ENCODE data around the gene OPALIN. TPM values are rescaled to one million over a fixed set of nuclear protein-coding genes. Genes with fewer than 3 reads are reported as not detected.

OPALIN gene
- total and polyA plus RNA-seq, 9 of the 15 experiments (the other 6 are each of a cell fraction or from before 2014, with no cell fraction given) = not detected

GRCh38 chr10:96311180-96311715 is 47.6 kb downstream of the OPALIN start:
- Histone ChIP-seq H3K4me1 (replicated peaks in 1 of 2; ENCODE audit: control insufficient read depth in 2 of 2, insufficient read depth in 2 of 2, low read length in 2 of 2) (no peaks in the 10 kb centered on the region), H3K9me1 (ENCODE audit: control insufficient read depth, insufficient read depth, low read length) (no peaks in the 10 kb centered on the region), H3K27me3 (ENCODE audit: control insufficient read depth in 2 of 2, insufficient read depth in 2 of 2, low read length in 2 of 2) (peaks cover 0 to 5% of the 10 kb centered on the region in 2 experiments; a peak in 3 of 5 replicates), H4K20me1 (replicated peaks; ENCODE audit: control insufficient read depth, insufficient read depth, low read length) (no peaks in the 10 kb centered on the region), H3K27ac (ENCODE audit: extremely low read depth, low read depth, low read length) (no peak overlapping the region), H3K36me3 (ENCODE audit: control insufficient read depth, insufficient read depth, low read length) (no peaks in the 10 kb centered on the region), H3K9ac (ENCODE audit: insufficient read depth in 1 of 2, low read depth in 2 of 2, low read length in 2 of 2) (no peak overlapping the region), H3K9me3 (replicated peaks; ENCODE audit: control insufficient read depth, insufficient read depth, low read depth, low read length) (no peaks in the 10 kb centered on the region), H3K79me2 (ENCODE audit: control insufficient read depth, insufficient read depth, low read length) (no peaks in the 10 kb centered on the region), H3K4me3 (no peak overlapping the region), H2AFZ (ENCODE audit: low read depth, low read length) (no peak overlapping the region), H3K4me2 (ENCODE audit: insufficient read depth, low read length) (no peak overlapping the region)
- FAIRE-seq (no peak), DNase-seq (ENCODE audit: extremely low read depth in 1 of 4, low spot score in 3 of 4) (no peak), ATAC-seq (no peak)
- intact Hi-C loops (cut with micrococcal nuclease) = no loop called here
- no TSS peak for BruUV-seq (replicated peaks)
- 0% methylated on average over 3 of the region's 3 CpGs for WGBS (ENCODE audit: insufficient coverage, low coverage, missing lambda C conversion rate)
- CTCF ChIA-PET (ENCODE audit: low intra/inter-chr PET ratio) = no interaction called here
- POLR2A ChIA-PET = no interaction called here
- in situ Hi-C loops (cut with MboI) = no loop called here
- no peak for TF ChIP-seq POU5F1 (IDR thresholded peaks at IDR 0.05; ENCODE audit: borderline replicate concordance, low read depth, low read length, partially characterized antibody)
- no peak for TF ChIP-seq ZNF239 (CRISPR knock-in tag; IDR thresholded peaks at IDR 0.05)
- no peak for TF ChIP-seq AFF1 (IDR thresholded peaks at IDR 0.05; ENCODE audit: low read depth in 1 of 2, partially characterized antibody in 2 of 2)
- TF ChIP-seq ZNF41 (CRISPR knock-in tag; conservative IDR thresholded peaks at IDR 0.05) = no peak
- TF ChIP-seq RUNX1 (IDR thresholded peaks at IDR 0.05; ENCODE audit: low read depth) = no peak
- no peak for TF ChIP-seq CBX3 (IDR thresholded peaks at IDR 0.05; ENCODE audit: borderline replicate concordance in 1 of 2, low read length in 2 of 2)
- TF ChIP-seq ETV6 (IDR thresholded peaks at IDR 0.05; ENCODE audit: borderline replicate concordance in 1 of 2, low read depth in 2 of 2, low read length in 1 of 2) = no peak
- TF ChIP-seq ETV6 (CRISPR knock-in tag; IDR thresholded peaks at IDR 0.05; ENCODE audit: borderline replicate concordance) = no peak
- TF ChIP-seq SMARCE1 (IDR thresholded peaks at IDR 0.05) = no peak
- no peak for TF ChIP-seq PHB2 (IDR thresholded peaks at IDR 0.05; ENCODE audit: low read depth)
- TF ChIP-seq BACH1 (tag; IDR thresholded peaks at IDR 0.05) = no peak
- no peak for TF ChIP-seq ETS2 (tag; IDR thresholded peaks at IDR 0.05; ENCODE audit: borderline replicate concordance, poor library complexity, severe bottlenecking)

All from K562 (cell line).